HepG2 (cell line): Measurements from ENCODE around the gene KANSL1. TPM values are rescaled to one million over a fixed set of nuclear protein-coding genes. Genes with fewer than 3 reads are reported as not detected.

Experiments
- AGO2 ChIP-seq: fragments of 200-400 bp; formaldehyde crosslinking; optimal IDR thresholded peaks from 2 replicates; pipeline ENCODE3; 2017; ENCODE audit warnings: mild to moderate bottlenecking, low read depth, low read length, moderate library complexity
- BCL6 ChIP-seq: IDR thresholded peaks from 2 replicates; pipeline ENCODE4 v1.6.1; 2016; ENCODE audit warnings: missing genetic modification reagents, missing compliant biosample characterization
- CEBPG ChIP-seq: IDR thresholded peaks from 2 replicates; pipeline ENCODE4 v1.6.1; 2016
- DMAP1 ChIP-seq: IDR thresholded peaks from 2 replicates; pipeline ENCODE4 v1.6.1; 2016
- GMEB2 ChIP-seq: IDR thresholded peaks from 2 replicates; pipeline ENCODE4 v1.6.1; 2016; ENCODE audit warnings: missing biosample characterization, missing genetic modification reagents, low read depth
- IKZF5 ChIP-seq: IDR thresholded peaks from 2 replicates; pipeline ENCODE4 v1.6.1; 2018; ENCODE audit warnings: missing genetic modification reagents, mild to moderate bottlenecking, missing compliant biosample characterization
- KDM5B ChIP-seq: sonication (generic); formaldehyde crosslinking; IDR thresholded peaks from 2 replicates; pipeline ENCODE4 v1.4.0; 2020; ENCODE audit warnings: missing genetic modification reagents, mild to moderate bottlenecking, borderline replicate concordance
- MAX ChIP-seq: IDR thresholded peaks from 2 replicates; pipeline ENCODE4 v1.6.1; 2012; ENCODE audit warnings: inconsistent platforms
- MTERF4 ChIP-seq: sonication (generic); formaldehyde crosslinking; IDR thresholded peaks from 2 replicates; pipeline ENCODE4 v1.8.0; 2023; ENCODE audit warnings: mild to moderate bottlenecking, missing genetic modification reagents
- RARA ChIP-seq: IDR thresholded peaks from 2 replicates; pipeline ENCODE4 v1.6.1; 2016; ENCODE audit warnings: missing genetic modification reagents, missing compliant biosample characterization
- RBM22 ChIP-seq: fragments of 200-400 bp; formaldehyde crosslinking; optimal IDR thresholded peaks from 2 replicates; pipeline ENCODE3; 2017; ENCODE audit warnings: mild to moderate bottlenecking, low read length, moderate library complexity
- REPIN1 ChIP-seq: sonication (generic); formaldehyde crosslinking; IDR thresholded peaks from 2 replicates; pipeline ENCODE4 v1.8.0; 2022; ENCODE audit warnings: missing genetic modification reagents, low read depth, mild to moderate bottlenecking, borderline replicate concordance
- TFE3 ChIP-seq: IDR thresholded peaks from 2 replicates; pipeline ENCODE4 v1.6.1; 2016
- ZBTB46 ChIP-seq: sonication (generic); formaldehyde crosslinking; IDR thresholded peaks from 2 replicates; pipeline ENCODE4 v1.4.0; 2020; ENCODE audit warnings: mild to moderate bottlenecking, missing genetic modification reagents, borderline replicate concordance
- ZNF567 ChIP-seq: sonication (generic); formaldehyde crosslinking; IDR thresholded peaks from 2 replicates; pipeline ENCODE4 v1.8.1; 2023; ENCODE audit warnings: mild to moderate bottlenecking, missing genetic modification reagents, borderline replicate concordance
- ZNF770 ChIP-seq: sonication (generic); formaldehyde crosslinking; IDR thresholded peaks from 2 replicates; pipeline ENCODE4 v1.5.0; 2020; ENCODE audit warnings: mild to moderate bottlenecking, missing genetic modification reagents
- ZNF788 ChIP-seq: sonication (generic); formaldehyde crosslinking; IDR thresholded peaks from 2 replicates; pipeline ENCODE4 v1.5.0; 2020; ENCODE audit warnings: mild to moderate bottlenecking, missing genetic modification reagents, borderline replicate concordance
- polyA plus RNA-seq, 8 experiments: library from polyadenylated mRNA; depleted of rRNA in 3 of 8; stranded (reverse) in 7 of 8; unstranded in 1 of 8; fragments of >200 nt; fragmentation: Illumina TruSeq in 4 of 8; extraction: Trizol in 4 of 8; gene quantifications; 2 replicates each; pipeline versions ENCODE4 v1.2.1 to v1.2.3, GENCODE V29; 2011 to 2016; ENCODE audit warnings: low read depth in 4 of 8, missing spikeins in 1 of 8, mixed read lengths in 1 of 8; ENCODE audit not compliant: insufficient read depth in 1 of 8
- total RNA-seq, 5 experiments: library from RNA; depleted of rRNA; stranded (reverse); fragments of >200 nt; fragmentation: Illumina TruSeq; extraction: Trizol; gene quantifications; 2 replicates each; pipeline ENCODE4 v1.2.3, GENCODE V29; 2016; ENCODE audit warnings: low read depth in 1 of 5

KANSL1 gene
- total and polyA plus RNA-seq, 2 of the 13 experiments (the other 11 are each of a cell fraction or from before 2014, with no cell fraction given): 24.0 to 59.6 TPM

GRCh38 chr17:46192439-46193150, 634 bp downstream of the KANSL1 start (continued):
- TF ChIP-seq GMEB2 (CRISPR knock-in tag): no peak
- no peak for TF ChIP-seq BCL6
- peak; percentile 31 for TF ChIP-seq RBM22
- peak; percentile 83 for TF ChIP-seq MAX
- TF ChIP-seq REPIN1: no peak
- TF ChIP-seq ZNF770 (CRISPR knock-in tag): no peak
- peak; percentile 49; the same call in 1 of the 2 replicates for TF ChIP-seq MTERF4 (CRISPR knock-in tag)
- no peak for TF ChIP-seq RARA
- TF ChIP-seq KDM5B (CRISPR knock-in tag): no peak
- TF ChIP-seq AGO2: peak; percentile 40
- no peak for TF ChIP-seq ZNF567
- no peak for TF ChIP-seq ZBTB46
- TF ChIP-seq CEBPG (CRISPR knock-in tag): no peak
- TF ChIP-seq DMAP1 (CRISPR knock-in tag): peak; percentile 69
- no peak for TF ChIP-seq IKZF5 (CRISPR knock-in tag)
- TF ChIP-seq ZNF788: no peak
- peak; percentile 28; the same call in 1 of the 2 replicates for TF ChIP-seq TFE3
